DMS53 treated with DMSO at 0.1 percent for 48 hours (cell line): ENCODE measurements around the gene SMAD5.

ENCODE experiments used
- DNase-seq: peaks from one replicate; lab custom pipeline; 2025; ENCODE audit not compliant: unreplicated experiment; lab: John Stamatoyannopoulos, UW

SMAD5 gene

GRCh38 chr5:136194576-136194975 is 61.9 kb downstream of the SMAD5 start:
- no peak for DNase-seq

DNA sequence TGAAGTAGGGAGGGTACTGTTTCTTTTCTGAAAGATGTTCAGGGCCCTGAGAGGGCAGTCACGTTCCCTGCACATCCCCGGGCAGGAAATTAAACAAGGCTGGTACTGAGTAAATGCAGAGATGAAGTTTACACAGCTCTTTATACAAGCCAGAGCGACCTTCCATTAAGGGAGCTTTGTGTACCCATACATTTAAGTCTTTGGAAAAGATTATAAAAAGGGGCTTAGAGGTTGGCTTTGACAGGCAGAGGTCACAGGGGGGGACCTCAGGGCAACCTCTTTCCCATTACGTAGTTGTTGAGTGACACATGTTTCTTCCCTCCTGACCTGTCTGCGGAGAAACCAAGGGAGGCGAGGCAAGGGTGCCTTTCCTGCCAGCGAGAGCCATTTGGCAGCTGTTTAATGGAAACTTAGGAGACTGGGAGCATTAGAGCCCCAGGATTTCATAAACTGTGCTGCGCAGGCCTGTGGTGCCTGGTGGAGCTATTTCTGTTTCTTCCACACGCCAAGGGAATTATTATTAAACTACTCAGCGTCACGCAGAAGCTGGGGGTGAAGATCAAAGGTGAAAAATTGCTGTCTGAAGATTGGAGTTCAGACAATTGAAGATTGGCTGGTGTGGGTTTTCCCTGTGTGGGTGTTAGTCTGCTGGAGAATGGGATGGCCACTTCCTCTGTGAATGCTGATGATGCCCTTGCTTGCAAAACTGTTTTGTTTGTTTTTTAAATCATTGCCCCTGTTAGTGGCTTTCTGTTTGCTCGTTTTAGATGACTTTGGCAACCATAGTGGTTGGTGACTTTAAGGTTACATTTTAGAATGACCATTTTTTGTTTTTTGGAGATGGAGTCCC is 63.6 kb downstream of the SMAD5 start:
- DNase-seq = no peak

DNA sequence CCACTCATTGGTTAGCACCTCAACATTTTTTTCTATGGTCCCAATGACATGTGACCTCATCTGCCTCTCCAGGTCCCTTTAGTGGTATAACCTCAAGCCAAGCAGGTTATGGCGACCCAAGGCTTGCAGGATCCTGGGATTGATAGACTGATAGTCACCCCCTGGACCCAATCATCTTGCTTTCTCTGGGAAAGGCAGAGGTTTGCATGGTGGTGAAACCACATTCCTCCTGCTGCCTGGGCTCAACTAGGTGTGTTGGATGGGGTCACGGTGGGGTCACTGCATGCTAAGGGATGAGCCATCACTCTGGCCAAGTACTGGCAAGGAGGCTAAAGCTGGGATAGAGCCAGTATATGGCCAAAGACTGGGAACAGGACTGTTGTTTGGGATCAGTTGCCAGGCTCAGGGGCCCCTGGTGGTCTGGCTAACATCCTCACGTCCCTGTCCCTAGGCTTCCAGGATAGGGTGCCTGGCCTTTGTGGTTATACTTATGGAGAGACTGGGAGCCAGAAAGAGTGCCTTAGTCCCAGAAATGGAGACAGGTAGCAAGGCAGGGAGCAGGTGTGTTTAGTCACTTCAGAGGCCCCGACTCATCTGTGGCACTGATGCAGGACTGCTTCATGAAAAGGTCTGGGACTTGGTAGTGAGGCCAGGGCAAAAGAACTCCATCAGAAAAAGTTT is 65.0 kb downstream of the SMAD5 start:
- DNase-seq = no peak

GRCh38 chr5:136198453-136198852 is 65.8 kb downstream of the SMAD5 start:
- DNase-seq = no peak

GRCh38 chr5:136199408-136199807 is 66.8 kb downstream of the SMAD5 start:
- no peak for DNase-seq

DNA sequence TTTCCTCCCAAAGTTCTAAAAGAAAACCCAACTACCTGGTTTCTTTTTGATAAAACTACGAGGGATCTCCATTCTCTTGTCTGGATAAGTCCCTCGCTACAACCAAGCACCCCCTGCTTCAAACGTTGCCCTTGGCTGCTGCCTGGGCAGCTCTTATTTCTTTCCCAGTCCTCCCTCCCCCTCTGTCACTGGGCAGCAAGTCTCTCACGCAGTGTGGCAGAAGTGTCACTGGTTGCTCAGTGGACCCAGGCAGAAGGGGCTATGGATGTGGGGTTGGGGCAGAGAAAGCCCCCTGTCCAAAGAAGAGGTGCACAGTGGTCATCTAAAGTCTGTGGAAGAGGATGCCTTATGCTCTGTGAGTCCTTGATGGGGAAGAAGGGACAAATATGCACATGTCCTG is 67.5 kb downstream of the SMAD5 start:
- DNase-seq = no peak

- no peak for DNase-seq
Measured at GRCh38 chr5:136200761-136201160, 68.1 kb downstream of the SMAD5 start.

- no peak for DNase-seq
Measured at GRCh38 chr5:136201870-136202269, 69.2 kb downstream of the SMAD5 start.

GRCh38 chr5:136202469-136203205 is 70.0 kb downstream of the SMAD5 start:
- DNase-seq = no peak

DNA sequence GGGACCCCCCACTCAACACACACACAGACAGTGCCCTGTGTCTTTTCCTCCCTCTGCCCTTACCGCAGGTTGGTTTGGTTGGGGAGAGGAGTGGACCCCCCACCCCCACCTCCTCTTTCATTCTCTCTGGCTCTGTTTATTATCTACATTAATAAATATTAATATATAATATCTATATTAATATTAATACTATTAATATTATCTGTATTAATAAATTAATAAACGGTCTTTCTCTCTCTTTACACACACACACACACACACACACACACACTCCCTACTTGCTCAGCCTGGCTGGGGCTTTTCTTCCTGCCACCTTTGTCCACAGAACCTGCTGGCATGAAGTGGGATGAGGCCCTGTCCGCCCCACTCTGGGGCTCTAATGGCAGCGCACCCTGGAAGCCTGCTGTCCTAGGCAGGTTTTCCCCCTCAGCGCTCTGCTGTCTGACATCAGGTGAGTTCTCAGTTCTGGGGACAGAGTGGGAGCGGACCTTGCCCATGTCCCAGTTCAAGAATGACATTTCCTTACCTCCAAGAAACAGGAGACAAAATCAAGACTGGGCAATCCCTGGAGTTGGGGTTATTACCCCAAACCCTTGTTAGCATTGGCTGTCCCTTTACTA is 70.8 kb downstream of the SMAD5 start:
- no peak for DNase-seq

DNA sequence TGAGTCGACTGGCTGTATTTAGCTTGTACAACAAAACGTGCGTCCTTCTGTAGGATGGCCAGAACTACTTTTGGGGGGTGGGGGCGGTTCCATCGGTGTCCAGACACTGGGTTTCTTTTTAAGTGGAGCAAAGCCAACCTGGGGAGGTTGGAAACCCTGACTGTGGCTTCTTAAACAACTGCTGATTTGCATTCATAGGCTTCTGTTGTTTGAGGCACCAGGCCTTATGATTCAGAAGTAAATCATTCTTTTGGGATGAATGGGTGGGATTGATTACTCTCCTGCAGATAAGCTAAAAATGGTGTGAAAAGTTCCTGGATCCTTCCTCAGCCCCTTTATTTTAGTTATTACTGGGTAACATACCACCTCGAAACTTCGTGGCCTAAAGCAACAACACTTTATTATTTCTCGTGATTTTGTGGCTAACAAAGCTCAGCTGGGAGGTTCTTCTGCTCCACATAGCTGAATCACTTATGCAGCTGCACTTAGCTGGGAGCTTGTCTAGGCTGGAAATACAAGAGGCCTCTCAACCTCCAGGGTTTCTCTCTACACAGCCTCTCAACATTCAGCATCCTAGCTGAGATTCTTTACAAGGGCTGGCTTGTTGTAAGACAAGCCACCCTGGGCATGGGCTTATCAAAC is 72.5 kb downstream of the SMAD5 start:
- DNase-seq = no peak

DNA sequence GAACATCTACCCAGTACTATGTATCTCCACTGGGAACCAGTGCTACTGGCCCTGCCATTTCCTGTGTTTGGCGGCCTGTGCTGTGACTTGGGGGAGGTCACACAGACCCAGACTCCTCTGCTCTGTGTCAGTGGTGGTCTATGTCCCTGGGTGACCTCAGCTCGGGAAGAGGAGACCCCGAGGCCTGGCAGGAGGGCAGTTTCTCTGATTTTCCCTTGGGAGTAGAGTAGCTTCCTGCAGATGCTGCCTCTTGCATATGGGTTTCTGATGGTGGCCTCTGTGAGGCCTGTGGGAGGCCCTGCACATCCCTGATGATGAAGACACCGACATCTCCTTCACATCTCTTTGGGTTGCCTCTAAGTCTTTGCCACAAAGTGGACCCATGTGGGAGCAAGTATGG is 73.3 kb downstream of the SMAD5 start:
- DNase-seq = no peak

- no peak for DNase-seq
Measured at GRCh38 chr5:136206361-136206760, 73.7 kb downstream of the SMAD5 start.

GRCh38 chr5:136207631-136208030 is 75.0 kb downstream of the SMAD5 start:
- DNase-seq = no peak

GRCh38 chr5:136208916-136209315 is 76.3 kb downstream of the SMAD5 start:
- DNase-seq = no peak

DNA sequence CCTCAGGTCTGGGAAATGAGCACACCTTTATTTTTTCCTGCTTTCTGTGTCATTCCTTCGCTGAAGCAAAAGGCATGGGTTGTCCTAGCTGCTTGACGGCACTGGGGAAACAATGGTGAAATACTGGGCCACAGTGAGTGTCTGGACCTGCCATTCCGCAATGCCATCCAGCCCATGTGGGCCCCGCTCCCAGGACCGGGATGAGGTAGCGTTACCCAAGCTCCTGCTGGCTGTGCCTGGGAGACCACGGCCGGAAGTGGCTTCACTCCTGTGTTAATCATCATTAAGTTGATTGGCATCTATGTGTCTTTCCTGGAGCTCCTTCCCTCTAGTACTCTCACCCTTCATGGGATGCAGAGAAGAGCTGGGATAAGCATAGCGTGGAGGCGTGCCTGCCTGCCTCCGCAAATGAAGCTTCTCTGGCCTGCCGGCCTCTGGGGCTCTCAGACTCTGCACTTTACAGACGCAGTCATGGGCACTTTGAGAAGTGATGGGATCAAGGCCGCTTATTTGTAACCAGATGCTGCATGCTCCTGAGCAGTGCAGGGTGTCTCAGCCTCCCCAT is 76.8 kb downstream of the SMAD5 start:
- DNase-seq = no peak

DNA sequence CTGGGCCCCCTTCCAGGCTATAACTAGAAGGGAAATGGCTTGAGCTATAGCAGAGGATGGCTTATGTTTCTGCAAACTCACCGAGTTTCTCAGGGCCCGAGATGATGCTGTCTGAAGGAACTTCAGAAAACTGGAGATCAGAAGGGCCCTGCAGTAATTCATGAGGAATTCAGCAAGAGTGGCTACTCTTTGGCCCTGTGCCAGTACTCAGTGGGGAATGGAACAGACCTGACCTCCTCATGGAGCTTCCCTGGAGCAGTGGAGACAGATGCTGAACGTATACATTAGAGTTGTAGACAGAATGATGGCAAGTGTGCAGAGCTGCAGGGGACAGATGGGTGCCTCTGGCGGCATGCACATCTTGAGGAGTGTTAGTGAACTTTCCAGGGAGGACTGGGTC is 77.6 kb downstream of the SMAD5 start:
- no peak for DNase-seq

DNA sequence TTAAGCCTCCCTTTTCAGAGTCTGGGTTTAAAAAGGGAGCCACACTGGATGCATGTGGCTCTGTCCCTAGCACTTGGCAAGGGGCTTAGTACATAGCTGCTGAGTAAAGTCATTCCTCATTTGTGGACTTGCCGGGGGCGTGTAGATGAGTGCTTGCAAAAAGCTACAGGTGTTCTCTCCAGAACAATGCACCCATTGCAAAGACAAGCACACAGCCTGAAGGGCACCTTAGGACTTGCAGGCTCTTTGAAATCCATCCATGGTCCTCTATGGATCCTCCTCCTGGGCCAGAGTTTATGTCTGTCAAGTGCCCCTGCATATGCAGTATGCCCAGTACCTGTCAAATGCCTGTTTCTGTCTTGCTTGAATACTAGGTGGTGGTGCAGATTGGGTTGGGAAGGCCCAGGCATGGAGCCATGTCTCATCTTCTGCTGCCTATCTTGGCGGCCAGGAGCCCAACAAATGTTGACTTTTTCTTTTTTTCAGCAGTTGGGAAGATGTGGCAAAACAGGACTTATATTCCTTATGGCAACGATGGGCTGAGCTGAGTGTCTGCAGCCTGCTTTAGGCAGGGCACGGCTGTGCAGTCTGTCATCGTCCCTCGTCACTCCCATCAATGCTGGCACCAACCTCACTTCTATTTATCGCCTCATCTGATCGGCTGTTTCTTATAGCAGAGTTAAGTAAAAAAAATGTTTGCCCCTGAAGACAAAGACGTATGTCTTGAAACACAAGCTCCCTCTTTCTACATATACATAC is 78.8 kb downstream of the SMAD5 start:
- DNase-seq = no peak

DNA sequence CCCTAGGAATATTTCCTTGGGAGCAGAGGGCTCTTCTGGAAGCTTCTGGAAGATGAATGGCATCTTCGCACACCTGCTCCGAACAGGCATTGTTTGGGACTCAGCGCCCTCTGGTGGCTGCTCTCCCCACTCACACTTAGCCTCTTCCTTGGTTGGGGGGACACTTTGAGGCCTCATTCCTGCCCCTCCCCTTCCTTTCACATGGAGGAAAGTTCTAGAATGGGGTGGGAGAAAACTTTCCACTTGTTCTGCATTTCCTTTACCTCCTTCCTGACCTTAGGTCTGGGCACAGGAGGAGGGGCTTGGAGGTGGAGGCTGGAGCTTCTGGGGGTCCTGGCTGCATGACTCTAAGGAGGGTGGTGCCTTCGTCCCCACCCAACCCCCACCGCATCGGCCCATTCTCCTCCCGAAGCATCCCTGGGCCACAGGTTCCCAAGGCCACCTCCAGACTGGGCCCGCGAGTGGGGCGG is 79.6 kb downstream of the SMAD5 start:
- DNase-seq = peak; percentile 24
